ENCODE data around the gene ARHGAP23. TPM values are rescaled to one million over a fixed set of nuclear protein-coding genes. Genes with fewer than 3 reads are reported as not detected.

ARHGAP23 gene
- total RNA-seq, 3 donors from 2014 or later (not counting 1 experiment from before 2014, with no cell fraction given), result 0.19 to 1.8 (median 1.7) TPM

GRCh38 chr17:38550661-38551060 lies 122.4 kb downstream of the ARHGAP23 start:
- no peak for DNase-seq
- no peaks in the 10 kb centered on the region for H3K36me3 ChIP-seq (ENCODE audit: control insufficient read depth, insufficient read depth, low read length)
- no peak for ATAC-seq
- no peaks in the 10 kb centered on the region for H3K4me1 Mint-ChIP-seq
- no peaks in the 10 kb centered on the region for H3K9me3 ChIP-seq (ENCODE audit: control insufficient read depth, insufficient read depth, low read length)
- H3K27ac ChIP-seq (ENCODE audit: low read length), result no peak overlapping the region
- no peak overlapping the region for H3K4me3 ChIP-seq (ENCODE audit: low read length)
- H3K27ac Mint-ChIP-seq, result no peak overlapping the region
- H3K4me3 Mint-ChIP-seq, result no peak overlapping the region
- intact Hi-C loops (cut with micrococcal nuclease), result no loop called here
- no peaks in the 10 kb centered on the region for H3K36me3 Mint-ChIP-seq
- WGBS (ENCODE audit: insufficient coverage), result 93% methylated on average over 8 of the region's 8 CpGs
- H3K4me1 ChIP-seq (ENCODE audit: control insufficient read depth, insufficient read depth, low read length), result no peaks in the 10 kb centered on the region
- H3K27me3 ChIP-seq (ENCODE audit: control insufficient read depth, insufficient read depth, low read length), result no peaks in the 10 kb centered on the region
- H3K27me3 Mint-ChIP-seq (ENCODE audit: low read depth in 2 of 2), result peaks cover 22% of the 10 kb centered on the region in 2 donors
- no peak for TF ChIP-seq CTCF (IDR thresholded peaks at IDR 0.05)
- no peaks in the 10 kb centered on the region for H3K9me3 Mint-ChIP-seq

DNA sequence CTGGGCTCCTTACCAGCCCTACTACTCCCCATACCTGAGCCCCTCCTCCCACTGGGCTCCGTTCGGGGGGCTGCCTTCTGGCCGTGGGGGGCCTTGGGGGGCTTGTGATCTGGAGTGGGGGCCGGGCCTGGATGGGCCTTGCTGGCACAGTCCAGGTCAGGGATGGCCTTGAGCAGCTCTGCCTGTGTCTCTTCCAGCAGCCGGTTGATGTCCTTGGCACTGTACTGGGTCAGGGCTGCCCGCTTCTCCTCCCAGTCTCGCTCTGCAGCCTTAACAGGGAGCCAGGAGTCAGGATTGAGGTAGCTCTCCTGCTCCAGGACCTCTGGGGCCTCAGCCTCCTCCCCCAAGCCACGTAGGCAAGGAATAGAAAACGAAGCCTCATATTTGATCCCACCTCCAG lies 122.9 kb downstream of the ARHGAP23 start:
- Mint-ChIP-seq H3K36me3 (no peaks in the 10 kb centered on the region), H3K27me3 (ENCODE audit: low read depth in 2 of 2) (peaks cover 25 to 26% of the 10 kb centered on the region in 2 donors), H3K4me1 (no peaks in the 10 kb centered on the region), H3K27ac (no peak overlapping the region), H3K4me3 (no peak overlapping the region), H3K9me3 (no peaks in the 10 kb centered on the region)
- DNase-seq (no peak), ATAC-seq (no peak)
- Histone ChIP-seq H3K27me3 (ENCODE audit: control insufficient read depth, insufficient read depth, low read length) (no peaks in the 10 kb centered on the region), H3K4me3 (ENCODE audit: low read length) (no peak overlapping the region), H3K9me3 (ENCODE audit: control insufficient read depth, insufficient read depth, low read length) (no peaks in the 10 kb centered on the region), H3K4me1 (ENCODE audit: control insufficient read depth, insufficient read depth, low read length) (no peaks in the 10 kb centered on the region), H3K36me3 (ENCODE audit: control insufficient read depth, insufficient read depth, low read length) (no peaks in the 10 kb centered on the region), H3K27ac (ENCODE audit: low read length) (no peak overlapping the region)
- no peak for TF ChIP-seq CTCF (IDR thresholded peaks at IDR 0.05)
- WGBS (ENCODE audit: insufficient coverage), result 83% methylated on average over 9 of the region's 9 CpGs
- intact Hi-C loops (cut with micrococcal nuclease), result no loop called here

DNA sequence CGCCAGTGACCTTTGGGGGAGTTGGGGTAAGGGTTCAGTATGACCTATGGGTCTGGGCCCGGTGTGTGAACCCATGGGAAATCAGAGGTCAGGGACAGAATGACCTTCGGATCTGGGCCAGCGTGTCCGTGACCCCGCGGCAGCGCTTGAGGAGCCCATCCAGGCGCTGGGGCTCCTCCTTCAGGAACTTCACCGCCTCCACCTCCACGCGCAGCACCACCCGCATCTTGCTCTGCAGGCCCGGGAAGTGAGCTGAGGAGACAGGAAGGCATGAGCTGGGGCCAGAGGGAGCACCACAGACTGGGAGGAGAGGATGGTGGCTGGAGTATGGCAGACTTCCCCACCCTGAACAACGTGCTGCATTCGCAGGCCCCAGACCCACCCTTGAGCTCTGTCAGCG lies 124.1 kb downstream of the ARHGAP23 start:
- no peak overlapping the region for H3K27ac ChIP-seq (ENCODE audit: low read length)
- H3K4me1 ChIP-seq (ENCODE audit: control insufficient read depth, insufficient read depth, low read length), result no peaks in the 10 kb centered on the region
- no peaks in the 10 kb centered on the region for H3K36me3 ChIP-seq (ENCODE audit: control insufficient read depth, insufficient read depth, low read length)
- TF ChIP-seq CTCF (IDR thresholded peaks at IDR 0.05), result no peak
- 91% methylated on average over 17 of the region's 17 CpGs for WGBS (ENCODE audit: insufficient coverage)
- Mint-ChIP-seq H3K9me3 (no peaks in the 10 kb centered on the region), H3K4me1 (no peaks in the 10 kb centered on the region), H3K4me3 (no peak overlapping the region), H3K36me3 (no peaks in the 10 kb centered on the region), H3K27me3 (ENCODE audit: low read depth in 2 of 2) (peaks cover 25 to 27% of the 10 kb centered on the region in 2 donors), H3K27ac (no peak overlapping the region)
- ATAC-seq, result no peak
- H3K9me3 ChIP-seq (ENCODE audit: control insufficient read depth, insufficient read depth, low read length), result no peaks in the 10 kb centered on the region
- peaks cover 3% of the 10 kb centered on the region for H3K27me3 ChIP-seq (ENCODE audit: control insufficient read depth, insufficient read depth, low read length)
- no peak overlapping the region for H3K4me3 ChIP-seq (ENCODE audit: low read length)
- no peak for DNase-seq
- intact Hi-C loops (cut with micrococcal nuclease), result no loop called here
